GM12872 (cell line): ENCODE measurements around the gene MACROD2.

Experiments
- CTCF ChIP-seq: IDR thresholded peaks from 3 replicates; pipeline ENCODE4 v1.5.1; 2011; ENCODE audit warnings: low read depth, mild to moderate bottlenecking, low read length, moderate library complexity; ENCODE audit not compliant: insufficient read depth

MACROD2 gene

GRCh38 chr20:15333170-15333569, 1337.9 kb downstream of the MACROD2 start:
- no peak for TF ChIP-seq CTCF

- TF ChIP-seq CTCF, result no peak
Measured at GRCh38 chr20:15336011-15336410, 1340.7 kb downstream of the MACROD2 start.

- no peak for TF ChIP-seq CTCF
Measured at GRCh38 chr20:15336536-15336935, 1341.2 kb downstream of the MACROD2 start.

- TF ChIP-seq CTCF, result no peak
Measured at GRCh38 chr20:15339264-15339663, 1343.9 kb downstream of the MACROD2 start.

- TF ChIP-seq CTCF, result no peak
Measured at GRCh38 chr20:15342991-15343523, 1347.7 kb downstream of the MACROD2 start.

GRCh38 chr20:15345287-15345686, 1350.0 kb downstream of the MACROD2 start:
- TF ChIP-seq CTCF, result no peak

- TF ChIP-seq CTCF, result no peak
Measured at GRCh38 chr20:15346657-15347280, 1351.5 kb downstream of the MACROD2 start.
